GM23338 (cell line): ENCODE data around the gene CHRM4. TPM values are rescaled to one million over a fixed set of nuclear protein-coding genes. Genes with fewer than 3 reads are reported as not detected.
"Not testable (repeated sequence)": the region's sequence is repeated elsewhere in the genome, so short reads cannot be mapped to it uniquely, and the experiment has no call there.

Source experiments
- ATAC-seq: fragments of 200-7000 bp; cut with Tn5 transposase; 3 replicates; pipeline ENCODE4 v1.9.1; 2020
- DNase-seq: peaks from one replicate; pipeline ENCODE4 v3.0.0-alpha.2; 2015; ENCODE audit warnings: low spot score
- H2AFZ ChIP-seq: fragments of 200-600 bp; sonication (generic); 2 replicates; pipeline ENCODE4 v1.8.0; 2016; ENCODE audit warnings: antibody characterized with exemption, mild to moderate bottlenecking, moderate library complexity
- H3F3A ChIP-seq: fragments of 200-600 bp; sonication (generic); replicated peaks from 2 replicates; pipeline ENCODE4 v1.8.0; 2017; ENCODE audit warnings: antibody characterized with exemption, mixed run types, low read depth
- H3K27ac ChIP-seq: fragments of 200-600 bp; sonication (generic); 2 replicates; pipeline ENCODE4 v1.6.1; 2016; ENCODE audit warnings: low read depth
- H3K27me3 ChIP-seq: fragments of 200-600 bp; sonication (generic); 2 replicates; pipeline ENCODE4 v1.8.0; 2016; ENCODE audit warnings: mild to moderate bottlenecking, mixed run types, moderate library complexity; ENCODE audit not compliant: insufficient read depth
- H3K36me3 ChIP-seq: fragments of 200-600 bp; sonication (generic); 2 replicates; pipeline ENCODE4 v1.8.0; 2016; ENCODE audit warnings: mild to moderate bottlenecking; ENCODE audit not compliant: insufficient read depth
- H3K4me1 ChIP-seq: fragments of 200-600 bp; sonication (generic); 2 replicates; pipeline ENCODE4 v1.8.0; 2016; ENCODE audit warnings: mild to moderate bottlenecking, moderate library complexity; ENCODE audit not compliant: insufficient read depth
- H3K4me2 ChIP-seq: fragments of 200-600 bp; sonication (generic); 2 replicates; pipeline ENCODE4 v1.7.1; 2017; ENCODE audit warnings: mixed run types
- H3K4me3 ChIP-seq: fragments of 200-600 bp; sonication (generic); 2 replicates; pipeline ENCODE4 v1.6.1; 2016; ENCODE audit warnings: mixed run types
- H3K79me2 ChIP-seq: fragments of 200-600 bp; sonication (generic); replicated peaks from 2 replicates; pipeline ENCODE4 v1.8.0; 2017; ENCODE audit warnings: mild to moderate bottlenecking; ENCODE audit not compliant: insufficient read depth
- H3K9me2 ChIP-seq: fragments of 200-600 bp; sonication (generic); 2 replicates; pipeline ENCODE4 v1.8.0; 2017; ENCODE audit not compliant: insufficient read depth
- H4K20me1 ChIP-seq: fragments of 200-600 bp; sonication (generic); replicated peaks from 2 replicates; pipeline ENCODE4 v1.8.0; 2017; ENCODE audit warnings: mild to moderate bottlenecking; ENCODE audit not compliant: insufficient read depth
- H3K27ac Mint-ChIP-seq: 2 replicates; pipeline ENCODE4 v1.8.0; 2020; ENCODE audit warnings: inconsistent platforms, mild to moderate bottlenecking, moderate library complexity, mixed read lengths
- H3K27me3 Mint-ChIP-seq: 3 replicates; pipeline ENCODE4 v1.8.0; 2022; ENCODE audit warnings: low read depth, mild to moderate bottlenecking, moderate library complexity, mixed read lengths, inconsistent platforms; ENCODE audit not compliant: insufficient read depth, poor library complexity
- H3K36me3 Mint-ChIP-seq: 3 replicates; pipeline ENCODE4 v1.8.0; 2021; ENCODE audit warnings: low read depth, mild to moderate bottlenecking, inconsistent platforms, moderate library complexity, mixed read lengths
- H3K4me1 Mint-ChIP-seq: 3 replicates; pipeline ENCODE4 v1.8.0; 2020; ENCODE audit warnings: mild to moderate bottlenecking, inconsistent platforms, mixed read lengths
- H3K4me3 Mint-ChIP-seq: 3 replicates; pipeline ENCODE4 v1.8.0; 2021; ENCODE audit warnings: moderate library complexity, mild to moderate bottlenecking, inconsistent platforms, mixed read lengths
- H3K9me3 Mint-ChIP-seq: 3 replicates; pipeline ENCODE4 v1.8.0; 2020; ENCODE audit warnings: moderate library complexity, mild to moderate bottlenecking, inconsistent platforms, mixed read lengths
- CREB1 ChIP-seq: fragments of 250-450 bp; sonication (Bioruptor Pico); IDR thresholded peaks from 2 replicates; pipeline ENCODE4 v1.5.0; 2020; ENCODE audit warnings: low read depth, mild to moderate bottlenecking, moderate library complexity
- ETS1 ChIP-seq: IDR thresholded peaks from 2 replicates; pipeline ENCODE4 v1.6.1; 2016; ENCODE audit warnings: antibody characterized with exemption
- EZH2phosphoT487 ChIP-seq: fragments of 200-600 bp; sonication (generic); IDR thresholded peaks from one replicate; pipeline ENCODE4 v1.8.1; 2018; ENCODE audit warnings: antibody characterized with exemption; ENCODE audit not compliant: unreplicated experiment
- NANOG ChIP-seq: IDR thresholded peaks from 2 replicates; pipeline ENCODE4 v1.6.1; 2016; ENCODE audit warnings: antibody characterized with exemption, borderline replicate concordance
- POLR2AphosphoS5 ChIP-seq: IDR thresholded peaks from 2 replicates; pipeline ENCODE4 v1.6.1; 2016; ENCODE audit warnings: antibody characterized with exemption, low read depth
- REST ChIP-seq: IDR thresholded peaks from one replicate; pipeline ENCODE4 v1.6.1; 2018; ENCODE audit warnings: antibody characterized with exemption; ENCODE audit not compliant: unreplicated experiment
- STAT1 ChIP-seq: IDR thresholded peaks from one replicate; pipeline ENCODE4 v1.6.1; 2016; ENCODE audit warnings: antibody characterized with exemption; ENCODE audit not compliant: unreplicated experiment
- ZNF331 ChIP-seq: fragments of 250-450 bp; sonication (Bioruptor Pico); IDR thresholded peaks from 2 replicates; pipeline ENCODE4 v1.5.0; 2020; ENCODE audit warnings: low read depth, mild to moderate bottlenecking, moderate library complexity
- polyA plus RNA-seq: library from polyadenylated mRNA; unstranded; fragments of >200 nt; fragmentation: Nextera tagmentation; extraction: Ambion mirVana; gene quantifications from 2 replicates; pipeline ENCODE4 v1.2.1, GENCODE V29; 2016
- total RNA-seq: library from RNA; depleted of rRNA; stranded (reverse); fragments of >200 nt; shearing (Covaris generic); gene quantifications from 2 replicates; pipeline ENCODE4 v1.2.3, GENCODE V29; 2014

Gene CHRM4
- total and polyA plus RNA-seq, 2 experiments from 2014 or later, result 0.97 TPM; not detected in 1

GRCh38 chr11:46373787-46374740, 17.5 kb downstream of the CHRM4 start (continued):
- TF ChIP-seq STAT1 (no peak), NANOG (no peak), ZNF331 (no peak)

GRCh38 chr11:46372501-46372900, 19.1 kb downstream of the CHRM4 start:
- not testable (repeated sequence) for H3K27ac ChIP-seq, DNase-seq, H3K9me2 ChIP-seq, H3K4me1 ChIP-seq, H3K27ac Mint-ChIP-seq, H3K27me3 Mint-ChIP-seq, H2AFZ ChIP-seq, H3K9me3 Mint-ChIP-seq, H3K4me3 ChIP-seq, ATAC-seq, H3K4me2 ChIP-seq, H3K36me3 ChIP-seq, H3K27me3 ChIP-seq, H3K79me2 ChIP-seq, H3K4me3 Mint-ChIP-seq
- H4K20me1 ChIP-seq, result peaks cover 12% of the 10 kb centered on the region
- Mint-ChIP-seq H3K4me1 (peaks cover 20% of the 10 kb centered on the region), H3K36me3 (peaks cover 54% of the 10 kb centered on the region)
- peaks cover 18% of the 10 kb centered on the region; the same call in 1 of the 2 replicates for H3F3A ChIP-seq

GRCh38 chr11:46372086-46372485, 19.5 kb downstream of the CHRM4 start:
- Histone ChIP-seq H3K4me3 (no peak overlapping the region), H4K20me1 (peaks cover 12% of the 10 kb centered on the region), H3K36me3 (no peaks in the 10 kb centered on the region; the same call in 1 of the 2 replicates), H3K79me2 (no peaks in the 10 kb centered on the region), H3K4me1 (peaks cover 6% of the 10 kb centered on the region), H3K4me2 (no peak overlapping the region), H3F3A (peaks cover 20% of the 10 kb centered on the region; the same call in 1 of the 2 replicates), H3K27ac (no peak overlapping the region), H3K9me2 (no peaks in the 10 kb centered on the region), H2AFZ (no peak overlapping the region), H3K27me3 (no peaks in the 10 kb centered on the region)
- no peak overlapping the region for H3K4me3 Mint-ChIP-seq
- ATAC-seq (no peak), DNase-seq (no peak)
- H3K27me3 Mint-ChIP-seq, result peaks cover 5% of the 10 kb centered on the region
- H3K36me3 Mint-ChIP-seq, result peaks cover 50% of the 10 kb centered on the region
- H3K27ac Mint-ChIP-seq, result no peak overlapping the region
- no peaks in the 10 kb centered on the region for H3K9me3 Mint-ChIP-seq
- no peak for TF ChIP-seq ZNF331
- no peak for TF ChIP-seq ETS1
- no peak for TF ChIP-seq EZH2phosphoT487
- no peak for TF ChIP-seq NANOG
- TF ChIP-seq CREB1, result no peak
- TF ChIP-seq REST, result no peak
- no peak for TF ChIP-seq POLR2AphosphoS5
- H3K4me1 Mint-ChIP-seq, result peaks cover 20% of the 10 kb centered on the region

- Mint-ChIP-seq H3K36me3 (peaks cover 44% of the 10 kb centered on the region), H3K4me1 (peaks cover 20% of the 10 kb centered on the region)
- not testable (repeated sequence) for H3K27ac Mint-ChIP-seq, H3K27me3 ChIP-seq, H2AFZ ChIP-seq, H3K4me3 ChIP-seq, H3K9me2 ChIP-seq, ATAC-seq, H3K27me3 Mint-ChIP-seq, H3K36me3 ChIP-seq, H3K4me1 ChIP-seq, H3K27ac ChIP-seq, H3K9me3 Mint-ChIP-seq, DNase-seq, H3K79me2 ChIP-seq, H3K4me2 ChIP-seq, H3K4me3 Mint-ChIP-seq
- peaks cover 12% of the 10 kb centered on the region for H4K20me1 ChIP-seq
- peaks cover 22% of the 10 kb centered on the region; the same call in 1 of the 2 replicates for H3F3A ChIP-seq
These were observed 20.3 kb downstream of the CHRM4 start for GRCh38 chr11:46371262-46371661.
